Embryonic facial prominence (tissue), 1 donor: ENCODE results near the gene PLA2G4B.
A peak's percentile ranks its signal among the peaks of the same experiment; 100 is the strongest.
"Not testable (repeated sequence)": the region's sequence is repeated elsewhere in the genome, so short reads cannot be mapped to it uniquely, and the experiment has no call there.

ENCODE experiments used
- DNase-seq: peaks from one replicate; pipeline ENCODE4 v3.0.0-alpha.2; 2016; ENCODE audit errors: extremely low spot score

Gene PLA2G4B

DNA sequence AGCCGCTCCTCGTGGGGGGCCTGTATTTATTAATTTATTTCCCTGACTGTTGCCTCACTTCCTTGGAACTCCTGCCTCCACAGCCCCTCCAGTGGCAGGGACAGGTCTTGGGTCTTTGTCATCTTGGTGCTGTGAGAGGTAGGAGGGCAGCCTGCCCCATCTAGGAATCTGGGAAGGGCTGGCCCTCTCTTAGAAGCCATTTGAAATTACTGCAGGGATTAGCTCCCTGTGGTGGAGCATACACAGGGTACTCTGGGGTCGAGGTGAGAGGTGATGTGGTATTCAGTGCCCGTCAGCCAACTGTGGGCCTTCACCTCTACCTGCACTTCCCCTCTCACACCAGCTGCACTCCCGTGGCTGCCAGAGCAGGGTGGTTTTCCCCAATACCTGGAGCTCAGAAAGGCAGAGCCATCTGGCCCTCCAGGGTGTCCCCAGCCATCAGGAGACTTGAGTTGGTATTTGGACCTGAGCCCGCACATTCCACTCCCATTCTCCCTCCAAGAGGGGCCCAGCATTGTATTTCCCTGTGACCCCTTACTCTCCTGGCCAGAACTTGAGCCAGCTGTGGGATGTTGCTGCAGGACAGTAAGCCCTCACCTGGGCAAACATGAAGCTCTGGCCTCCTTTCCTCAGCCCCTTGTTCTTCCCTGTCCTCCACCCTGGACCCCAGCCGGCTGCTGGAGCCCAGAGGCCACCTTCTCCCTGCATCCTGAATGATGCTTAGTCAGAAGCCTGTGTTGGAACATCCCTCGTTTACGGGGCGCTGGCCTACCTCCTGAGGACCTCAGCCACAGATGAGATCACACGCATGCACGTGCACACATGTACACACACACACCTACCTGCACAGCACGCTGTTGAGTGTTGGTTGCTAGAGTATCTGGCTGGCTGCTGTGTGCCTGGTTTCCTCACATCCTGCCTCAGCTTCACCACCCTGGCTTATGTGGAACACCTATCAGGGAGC, 12.8 kb upstream of the PLA2G4B start:
- no peak for DNase-seq

DNA sequence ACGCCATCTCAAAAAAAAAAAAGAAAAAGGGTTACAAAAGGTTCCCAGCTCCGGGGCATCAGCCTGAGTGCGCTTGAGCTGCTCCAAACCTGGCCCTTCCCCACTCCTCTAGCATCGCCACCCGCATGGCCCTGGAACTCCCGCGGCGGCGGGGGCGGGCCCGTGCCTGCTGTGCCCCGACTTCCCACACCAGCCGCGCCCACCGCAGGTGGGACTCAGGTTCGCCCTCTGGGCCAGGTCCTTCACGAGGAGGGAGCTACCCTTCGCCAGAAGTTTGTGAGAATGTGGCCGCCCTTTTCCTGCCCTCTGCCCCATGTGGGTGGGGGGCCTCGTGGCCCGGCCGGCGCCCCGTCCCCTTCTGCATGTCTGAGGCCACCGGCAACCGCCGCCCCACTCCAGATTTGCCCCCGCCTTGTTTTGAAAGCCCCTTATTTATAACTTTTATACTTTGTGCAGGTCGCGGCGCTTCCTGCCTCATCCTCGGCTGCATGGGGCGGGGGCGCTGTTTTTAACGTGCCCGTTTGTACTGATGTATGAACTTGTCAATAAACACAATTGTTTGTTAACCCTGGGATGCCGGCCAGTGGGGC, 11.3 kb upstream of the PLA2G4B start:
- no peak for DNase-seq

DNA sequence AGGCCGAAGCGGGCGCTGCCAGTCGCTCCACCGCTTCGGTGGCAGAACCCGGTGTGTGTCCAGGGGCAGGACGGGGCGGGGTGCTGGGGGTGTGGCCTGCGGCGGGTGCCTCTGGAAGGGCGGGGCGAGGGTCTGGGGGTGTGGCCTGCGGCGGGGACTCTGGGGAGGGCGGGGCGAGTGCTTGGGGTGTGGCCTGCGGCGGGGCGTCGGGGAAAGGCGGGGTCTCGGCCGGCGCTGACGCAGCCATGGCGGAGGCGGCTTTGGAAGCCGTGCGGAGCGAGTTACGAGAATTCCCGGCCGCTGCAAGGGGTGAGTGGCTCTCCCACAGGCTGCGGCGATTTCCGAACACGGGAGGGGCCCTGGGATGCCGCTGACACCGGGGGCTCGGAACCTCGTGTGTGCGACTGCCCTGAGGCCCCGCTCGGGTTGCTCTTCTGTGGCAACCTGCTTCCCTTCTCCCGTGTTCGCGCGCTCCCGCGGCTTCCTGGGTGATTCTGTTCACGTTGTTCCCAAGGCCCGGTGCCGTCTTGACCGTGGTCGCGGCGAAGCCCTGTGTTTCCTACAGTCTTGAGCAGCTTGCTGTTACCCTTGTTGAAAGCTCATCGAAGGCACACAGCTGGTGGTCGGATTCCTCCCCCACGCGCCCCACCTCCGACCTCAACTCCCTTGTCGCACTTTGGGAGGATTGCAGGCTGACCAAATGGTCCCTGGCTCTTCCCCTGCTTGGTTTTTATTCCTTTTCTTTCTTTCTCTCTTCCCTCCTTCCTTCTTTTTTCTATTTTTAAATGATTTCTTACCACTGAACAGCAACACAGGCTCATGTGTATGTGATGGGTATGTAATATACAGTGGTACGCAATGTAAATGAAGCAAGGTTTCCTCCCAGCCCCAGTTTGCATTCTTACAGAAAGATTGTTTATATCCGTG, 10.5 kb upstream of the PLA2G4B start, which contains the start of gene JMJD7:
Gene JMJD7 (plus strand): TSS at position 213 of the 927 bp plus-strand sequence. CDS start 33 bp downstream, at position 246.
- peak; percentile 62 for DNase-seq

DNA sequence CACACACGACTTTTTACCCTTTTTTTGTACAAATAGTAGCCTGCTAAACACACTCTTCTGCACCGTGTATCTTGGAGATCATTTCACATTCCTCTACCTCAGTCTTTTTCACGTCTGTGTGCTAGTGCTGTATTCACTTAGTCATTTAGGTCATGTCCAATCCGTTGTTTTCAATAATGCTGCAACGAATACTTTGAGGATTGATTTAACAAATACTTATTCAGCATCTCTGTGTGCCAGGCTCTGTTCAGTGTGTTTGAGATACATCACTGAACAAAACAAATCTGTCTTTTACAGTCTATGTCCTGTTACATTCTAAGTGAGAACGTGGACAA, 9.9 kb upstream of the PLA2G4B start:
- DNase-seq, result no peak

DNA sequence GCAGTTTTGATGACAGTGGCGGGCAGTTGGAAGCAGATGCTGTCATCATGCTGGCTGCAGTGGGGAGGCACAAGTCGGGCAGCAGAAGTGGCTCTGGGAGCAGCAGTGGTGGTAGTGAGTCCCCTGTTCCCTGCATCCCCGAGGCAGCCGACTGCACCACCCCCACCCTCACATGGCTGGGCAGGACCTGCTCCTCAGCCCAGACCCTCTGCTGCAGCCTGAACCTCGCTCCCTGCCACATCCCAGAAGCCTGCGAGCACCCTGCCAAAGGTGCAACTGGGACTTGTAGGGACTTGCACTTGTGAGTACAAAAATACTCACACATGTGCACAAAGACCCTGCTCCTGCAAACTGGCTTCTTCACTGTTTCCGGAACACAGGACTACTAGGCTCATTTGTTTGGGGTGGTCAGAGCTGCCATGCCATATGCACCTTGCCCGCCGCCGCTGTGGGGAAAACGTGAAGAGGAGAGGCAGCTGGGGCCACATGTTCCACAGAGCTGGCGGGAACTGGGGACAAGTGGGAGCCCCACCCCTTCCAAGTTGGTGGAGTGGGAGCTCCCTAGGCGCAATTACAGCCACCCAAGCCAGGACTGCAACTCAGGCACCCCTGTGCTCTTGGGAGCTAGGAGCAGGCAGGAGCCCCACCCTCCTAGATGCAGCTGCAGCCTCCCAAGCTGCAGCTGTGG, 8.5 kb upstream of the PLA2G4B start:
- DNase-seq, result no peak

DNA sequence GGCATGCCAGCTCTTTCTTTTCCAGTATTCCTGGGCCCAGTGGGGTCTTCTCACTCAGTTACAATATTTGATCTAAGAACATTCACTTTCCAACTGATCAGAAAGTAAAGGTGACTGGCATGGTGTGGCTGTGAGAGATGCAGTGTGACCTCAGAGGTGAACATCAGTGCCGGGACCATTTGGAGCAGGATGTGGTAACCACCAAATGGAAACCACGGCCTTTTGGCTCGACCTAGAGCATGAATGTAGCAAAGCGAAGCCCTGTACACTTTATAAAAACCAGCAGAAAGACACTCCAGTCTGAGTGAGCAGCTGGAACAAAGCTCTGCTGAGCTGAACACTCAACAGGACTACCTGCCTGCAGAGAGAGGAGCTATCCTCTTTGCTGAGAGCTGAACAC, 7.4 kb upstream of the PLA2G4B start:
- not testable (repeated sequence) for DNase-seq

DNA sequence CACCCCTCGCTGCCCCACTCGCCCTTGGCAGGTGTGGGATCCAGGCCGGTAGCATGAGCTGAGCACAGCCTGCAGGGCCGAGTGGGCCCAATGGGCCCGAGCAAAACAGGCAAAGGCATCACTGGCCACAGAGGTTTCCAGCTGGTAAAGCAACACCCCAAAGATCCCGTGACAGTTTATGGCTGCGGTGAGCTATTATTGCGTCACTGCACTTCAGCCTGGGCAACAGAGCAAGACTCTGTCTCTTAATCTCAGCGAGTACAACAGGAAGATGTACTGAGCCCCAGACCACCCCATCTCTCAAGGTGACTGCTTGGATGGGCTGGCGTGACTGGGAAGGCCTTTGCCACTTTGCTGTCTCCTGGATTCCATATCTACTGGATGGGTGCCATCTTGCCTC, 6.4 kb upstream of the PLA2G4B start:
- no peak for DNase-seq

DNA sequence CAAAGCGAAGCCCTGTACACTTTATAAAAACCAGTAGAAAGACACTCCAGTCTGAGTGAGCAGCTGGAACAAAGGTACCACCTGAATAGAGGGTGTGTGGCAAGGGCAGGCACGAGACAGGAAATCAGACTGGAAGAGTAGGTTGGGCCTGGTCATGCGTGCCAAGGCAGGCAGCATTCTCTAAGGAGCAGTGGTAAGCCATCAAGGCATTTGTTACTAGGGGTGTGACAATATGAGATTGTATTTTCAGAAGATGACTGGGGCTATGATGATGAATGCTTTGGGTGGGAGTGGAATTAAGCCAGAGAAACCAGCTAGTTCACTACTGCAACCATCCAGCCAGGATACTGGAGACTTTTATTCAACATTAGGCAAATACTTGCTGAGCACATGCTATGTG, 5.8 kb upstream of the PLA2G4B start:
- DNase-seq, result peak; percentile 7

DNA sequence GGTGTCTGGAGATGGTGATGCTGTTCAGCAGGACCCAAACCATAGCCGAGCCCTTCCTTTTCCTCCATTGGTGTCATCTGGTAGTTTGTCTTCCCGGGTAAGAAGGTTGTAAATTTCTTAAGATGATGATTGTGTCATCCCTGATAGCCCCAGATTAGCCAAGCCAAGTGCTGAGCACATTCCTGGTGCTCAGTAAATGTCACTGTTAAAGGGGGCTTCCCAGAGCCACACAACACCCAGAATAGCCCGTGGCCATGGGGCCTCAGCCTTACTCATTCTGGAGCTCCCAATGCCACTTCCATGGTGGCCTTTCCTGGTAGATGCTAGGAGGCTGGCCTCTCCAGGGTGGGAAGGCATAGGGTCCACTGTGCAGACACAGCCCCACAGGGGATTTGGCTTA, 4.6 kb upstream of the PLA2G4B start:
- DNase-seq, result no peak

DNA sequence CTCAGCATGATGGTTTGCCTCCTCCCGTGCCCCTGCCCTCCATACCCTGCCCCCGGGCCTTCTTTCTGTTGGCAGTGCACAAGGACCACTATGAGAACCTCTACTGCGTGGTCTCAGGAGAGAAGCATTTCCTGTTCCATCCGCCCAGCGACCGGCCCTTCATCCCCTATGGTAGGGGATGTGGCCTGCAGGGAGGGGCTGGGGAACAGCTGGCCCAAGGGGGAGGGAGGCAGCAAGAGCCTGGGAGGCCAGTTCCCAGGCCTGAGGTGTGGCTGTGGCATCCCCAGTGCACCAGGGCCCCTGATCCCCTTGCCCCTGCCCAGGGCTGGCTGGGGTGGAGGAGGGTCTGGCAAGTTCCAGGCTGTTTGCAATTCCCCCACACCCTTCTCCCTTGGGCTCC, 2.6 kb upstream of the PLA2G4B start:
- DNase-seq, result no peak

DNA sequence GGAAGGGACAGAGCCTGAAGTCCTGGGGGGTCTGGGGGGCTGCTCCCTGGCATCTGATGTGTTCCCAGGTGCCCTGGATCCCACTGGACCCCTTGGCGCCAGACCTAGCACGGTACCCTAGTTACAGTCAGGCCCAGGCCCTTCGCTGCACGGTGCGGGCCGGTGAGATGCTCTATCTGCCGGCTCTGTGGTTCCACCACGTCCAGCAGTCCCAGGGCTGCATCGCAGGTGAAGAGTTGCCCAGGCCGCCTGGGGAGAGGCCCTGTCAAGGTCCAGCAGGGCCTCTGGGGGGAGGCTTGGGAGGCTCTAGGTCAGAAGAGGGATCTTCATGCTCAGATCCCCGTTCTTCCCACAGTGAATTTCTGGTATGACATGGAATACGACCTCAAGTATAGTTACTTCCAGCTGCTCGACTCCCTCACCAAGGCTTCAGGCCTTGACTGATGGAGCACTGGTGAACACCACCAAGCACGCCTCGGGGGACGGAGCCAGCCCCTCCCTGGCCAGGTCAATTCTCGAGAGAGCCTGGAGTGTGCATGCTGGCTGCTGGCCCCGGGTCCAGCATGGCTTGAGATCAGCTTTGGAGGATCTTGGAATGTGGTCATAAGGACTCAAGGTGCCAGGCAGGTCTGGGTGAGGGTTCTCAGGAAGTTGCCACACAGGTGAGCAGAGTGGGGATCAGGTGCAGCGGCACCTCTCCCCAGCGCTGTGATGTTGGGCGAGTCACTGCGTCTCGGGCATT, 1.8 kb upstream of the PLA2G4B start:
- no peak for DNase-seq

DNA sequence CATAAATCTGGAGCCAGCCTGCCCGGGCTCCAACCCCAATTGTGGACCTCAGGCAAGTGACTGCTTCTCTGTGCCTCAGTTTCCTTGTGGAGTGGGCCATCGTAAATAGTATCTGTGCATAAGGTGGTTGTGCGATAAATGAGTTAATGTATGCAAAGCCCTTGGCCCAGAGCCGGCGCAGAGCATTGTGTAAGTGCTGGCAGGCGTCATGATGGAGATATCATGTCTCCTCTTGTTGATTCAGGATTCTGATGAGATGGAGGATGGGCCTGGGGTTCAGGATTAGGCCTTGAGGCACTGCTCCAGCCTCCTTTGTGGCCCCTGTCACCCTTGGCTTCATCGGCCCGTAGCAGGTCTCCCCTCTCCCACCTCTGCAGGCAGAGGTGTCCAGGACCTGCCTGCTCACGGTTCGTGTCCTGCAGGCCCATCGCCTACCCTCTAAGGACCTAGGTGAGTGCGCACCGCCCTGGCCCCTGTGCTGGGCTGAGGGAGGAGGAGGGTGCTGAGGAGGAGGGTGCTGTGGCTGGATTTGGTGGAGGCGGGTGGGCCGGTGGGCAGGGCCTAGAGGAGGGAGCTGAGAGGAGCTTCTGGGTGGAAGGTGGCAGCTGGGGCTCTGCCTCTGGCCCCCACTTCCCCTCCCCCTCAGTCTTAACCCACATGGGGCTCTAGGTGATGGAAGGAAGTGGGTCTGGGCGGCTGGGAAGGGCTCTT, 1.3 kb downstream of the PLA2G4B start:
- no peak for DNase-seq

DNA sequence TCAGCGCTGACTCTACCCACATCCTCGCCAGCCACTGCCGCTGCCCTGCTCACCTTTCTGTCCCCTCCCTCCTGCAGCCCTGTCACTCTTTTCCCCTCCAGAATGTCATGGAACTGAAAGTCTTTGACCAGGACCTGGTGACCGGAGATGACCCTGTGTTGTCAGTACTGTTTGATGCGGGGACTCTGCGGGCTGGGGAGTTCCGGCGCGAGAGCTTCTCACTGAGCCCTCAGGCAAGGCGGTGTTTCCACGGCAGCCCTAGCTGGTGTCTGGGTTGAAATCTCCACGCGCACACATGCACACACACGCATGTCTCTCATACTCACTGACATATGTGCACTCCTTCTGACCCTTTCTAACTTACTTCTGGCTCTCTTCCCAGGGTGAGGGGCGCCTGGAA, 2.0 kb downstream of the PLA2G4B start:
- no peak for DNase-seq

DNA sequence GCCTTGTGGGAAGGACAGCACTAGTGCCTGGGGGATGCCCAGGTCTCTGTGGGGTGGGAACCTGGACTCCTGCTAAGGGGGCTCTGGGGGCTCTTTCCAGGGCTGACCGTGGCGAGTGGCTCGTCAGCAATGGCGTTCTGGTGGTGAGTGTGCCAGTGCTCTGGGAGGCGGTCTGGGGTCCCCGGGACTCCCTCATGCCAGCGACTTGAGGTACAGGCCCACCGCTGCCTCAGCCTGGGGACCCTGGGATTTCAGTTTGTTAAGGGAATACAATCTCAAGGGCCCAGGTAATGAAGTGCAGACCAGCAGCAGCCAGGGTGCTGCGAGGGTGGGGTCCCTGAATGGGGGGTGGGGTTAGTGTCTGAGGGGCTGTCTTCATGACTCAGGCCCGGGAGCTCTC, 2.5 kb downstream of the PLA2G4B start:
- no peak for DNase-seq

DNA sequence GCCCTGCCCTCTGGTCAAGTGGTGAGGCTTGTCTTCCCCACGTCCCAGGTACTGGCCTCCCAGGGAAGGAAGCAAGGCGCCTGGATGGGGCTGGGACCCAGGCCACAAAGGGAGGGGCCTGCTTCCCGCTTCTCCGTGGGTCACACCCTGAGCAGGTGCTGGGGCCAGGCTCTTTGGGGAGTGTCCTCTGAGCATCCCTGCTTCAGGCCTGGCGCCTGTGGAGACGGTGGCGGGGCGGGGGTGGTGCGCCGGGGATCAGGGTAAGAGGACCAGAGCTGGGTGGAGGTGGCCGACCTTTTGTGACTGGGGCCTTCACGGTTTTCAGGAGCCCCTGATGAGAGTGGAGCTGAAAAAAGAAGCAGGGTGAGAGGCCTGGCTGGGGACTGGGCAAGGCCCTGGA, 3.6 kb downstream of the PLA2G4B start:
- no peak for DNase-seq

DNA sequence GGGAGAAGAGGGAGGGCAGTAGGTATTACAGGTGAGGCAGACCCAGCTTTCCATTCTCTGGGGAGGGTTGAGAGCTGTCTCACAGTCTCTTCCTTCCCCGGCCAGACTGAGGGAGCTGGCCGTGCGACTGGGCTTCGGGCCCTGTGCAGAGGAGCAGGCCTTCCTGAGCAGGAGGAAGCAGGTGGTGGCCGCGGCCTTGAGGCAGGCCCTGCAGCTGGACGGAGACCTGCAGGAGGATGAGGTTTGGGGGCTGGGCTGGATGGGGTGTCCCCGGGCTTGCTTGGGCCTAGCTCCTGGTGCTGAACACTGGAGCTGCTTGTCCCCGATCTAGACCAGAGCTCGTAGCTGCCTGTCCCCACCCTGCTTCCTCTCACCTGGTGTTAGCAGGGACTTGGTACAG, 4.9 kb downstream of the PLA2G4B start:
- DNase-seq, result no peak

DNA sequence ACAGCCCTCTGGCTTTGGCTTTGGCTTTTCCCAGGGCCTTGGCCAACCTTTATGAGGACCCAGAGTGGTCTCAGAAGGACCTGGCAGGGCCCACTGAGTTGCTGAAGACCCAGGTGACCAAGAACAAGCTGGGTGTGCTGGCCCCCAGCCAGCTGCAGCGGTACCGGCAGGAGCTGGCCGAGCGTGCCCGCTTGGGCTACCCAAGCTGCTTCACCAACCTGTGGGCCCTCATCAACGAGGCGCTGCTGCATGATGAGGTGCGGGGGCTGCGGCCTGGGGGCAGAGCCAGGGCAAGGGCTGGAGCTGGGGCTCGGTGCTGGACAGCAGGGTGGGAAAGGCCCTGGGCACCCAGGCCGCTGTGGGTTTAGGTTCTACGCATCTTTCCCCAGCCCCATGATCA, 6.2 kb downstream of the PLA2G4B start:
- DNase-seq, result no peak

DNA sequence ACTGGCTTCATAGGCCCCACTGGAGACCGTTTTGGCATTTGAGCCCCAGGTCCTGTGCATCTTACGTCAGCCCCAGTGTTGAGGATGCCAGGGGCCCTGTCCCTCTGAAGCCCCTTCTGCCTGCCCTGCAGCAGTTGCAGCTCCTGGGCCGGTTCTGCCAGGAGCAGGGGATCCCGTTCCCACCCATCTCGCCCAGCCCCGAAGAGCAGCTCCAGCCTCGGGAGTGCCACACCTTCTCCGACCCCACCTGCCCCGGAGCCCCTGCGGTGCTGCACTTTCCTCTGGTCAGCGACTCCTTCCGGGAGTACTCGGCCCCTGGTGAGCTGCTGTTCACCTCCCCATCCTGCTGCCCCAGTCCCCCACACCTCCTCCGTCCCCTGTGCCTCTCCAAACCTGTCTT, 8.6 kb downstream of the PLA2G4B start:
- DNase-seq, result no peak

DNA sequence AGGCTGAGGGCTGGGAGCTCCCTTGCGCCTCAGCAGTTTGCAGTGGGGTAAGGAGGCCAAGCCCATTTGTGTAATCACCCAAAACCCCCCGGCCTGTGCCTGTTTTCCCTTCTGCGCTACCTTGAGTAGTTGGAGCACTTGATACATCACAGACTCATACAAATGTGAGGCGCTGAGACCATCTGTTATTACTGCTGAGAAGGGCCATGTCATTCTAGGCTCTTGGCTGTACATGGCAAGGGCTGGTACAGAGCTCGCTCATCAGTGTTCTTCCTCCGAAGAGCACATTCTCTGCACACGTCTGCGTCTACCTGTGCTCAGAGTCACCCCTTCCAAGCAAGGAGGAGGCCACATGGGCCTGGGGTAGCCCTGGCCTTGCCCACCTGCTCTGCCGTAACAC, 9.3 kb downstream of the PLA2G4B start:
- DNase-seq, result no peak

DNA sequence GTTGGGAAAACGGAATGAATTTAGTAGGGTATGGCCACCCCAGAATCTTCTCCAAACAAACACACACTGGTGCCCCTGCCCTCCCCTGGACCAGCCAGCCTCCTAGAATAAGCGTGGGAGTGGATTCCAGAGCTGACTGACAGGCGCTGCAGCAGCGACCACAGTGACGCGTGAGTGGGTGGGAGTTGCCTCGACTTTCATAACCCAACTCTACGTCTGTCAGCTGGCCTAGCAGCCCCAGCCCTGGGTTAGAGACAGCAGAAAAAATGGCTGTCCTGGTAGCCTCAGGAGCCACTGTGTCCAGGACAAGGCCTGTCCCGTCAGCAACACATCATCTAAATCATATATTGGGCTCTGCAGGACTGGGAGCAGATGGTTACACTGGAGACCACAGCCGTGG, 10.0 kb downstream of the PLA2G4B start:
- no peak for DNase-seq
